Measurements from ENCODE around the gene MC5R. TPM values are rescaled to one million over a fixed set of nuclear protein-coding genes. Genes with fewer than 3 reads are reported as not detected.

MC5R gene
- 0.69 and 0.99 TPM in 2 replicates for total RNA-seq (2014; rRNA removed; shearing (Covaris generic); ENCODE audit: low replicate concordance)

DNA sequence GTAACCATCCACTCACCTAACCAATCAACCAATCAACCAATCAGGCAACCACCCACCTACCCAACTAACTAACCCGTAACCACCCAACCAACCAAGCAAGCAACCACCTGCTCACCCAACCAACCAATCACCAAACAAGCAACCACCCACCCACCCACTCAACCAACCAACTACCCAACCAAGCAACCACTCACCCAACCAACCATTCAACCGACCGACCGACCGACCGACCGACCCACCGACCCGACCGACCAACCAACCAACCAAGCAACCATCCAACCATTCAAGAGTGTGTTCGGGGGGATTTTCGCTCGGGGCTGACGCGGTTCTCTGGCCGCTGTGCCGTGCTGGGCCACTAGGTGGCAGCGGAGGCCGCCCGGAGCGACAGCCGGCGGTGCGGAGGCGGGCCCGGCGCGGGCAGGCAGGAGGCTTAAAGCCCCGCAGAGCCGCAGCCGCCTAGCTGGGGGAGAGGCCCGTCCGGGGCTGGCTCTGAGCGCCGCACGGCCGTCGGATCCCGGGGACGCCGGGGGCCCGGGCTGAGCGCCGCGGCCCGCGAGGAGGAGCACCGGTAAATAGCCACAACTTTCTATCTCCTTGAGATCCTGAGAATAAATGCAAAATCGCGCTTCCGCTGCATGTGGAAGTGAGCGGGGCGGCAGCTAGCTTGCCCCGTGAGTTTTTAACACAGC is at the start of gene MC5R:
TSS of gene MC5R (plus strand) at position 443 of the 689 bp plus-strand sequence. CDS start 1,617 bp downstream, outside the sequence.
- Histone ChIP-seq H3K36me3 (no peaks in the 10 kb centered on the region), H3K27me3 (no peaks in the 10 kb centered on the region), H3K9me3 (no peaks in the 10 kb centered on the region), H3K4me3 (peak within 1 kb of the TSS; percentile 44)
- DNase-seq: peak; percentile 61

DNA sequence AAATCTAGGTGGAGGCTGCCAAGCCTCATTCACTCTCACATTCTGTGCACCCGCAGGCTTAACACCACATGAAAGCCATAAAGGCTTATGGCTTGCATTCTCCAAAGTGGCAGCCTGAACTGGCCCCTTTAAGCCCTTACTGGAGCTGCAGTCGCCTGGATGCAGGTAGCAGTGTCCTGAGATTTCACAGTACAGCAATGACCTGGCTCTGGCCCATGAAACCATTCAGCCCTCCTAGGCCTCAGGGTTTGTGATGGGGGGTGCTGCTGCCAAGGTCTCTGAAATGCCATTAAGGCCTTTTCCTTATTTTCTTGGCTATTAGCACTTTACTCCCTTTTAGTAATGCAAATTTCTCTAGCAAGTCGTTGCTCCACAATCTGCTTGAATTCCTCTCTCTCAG is 48.9 kb upstream of the MC5R start:
- Histone ChIP-seq H3K27me3 (no peaks in the 10 kb centered on the region), H3K4me3 (no peak overlapping the region), H3K36me3 (no peaks in the 10 kb centered on the region), H3K9me3 (no peaks in the 10 kb centered on the region)
- no peak for DNase-seq

DNA sequence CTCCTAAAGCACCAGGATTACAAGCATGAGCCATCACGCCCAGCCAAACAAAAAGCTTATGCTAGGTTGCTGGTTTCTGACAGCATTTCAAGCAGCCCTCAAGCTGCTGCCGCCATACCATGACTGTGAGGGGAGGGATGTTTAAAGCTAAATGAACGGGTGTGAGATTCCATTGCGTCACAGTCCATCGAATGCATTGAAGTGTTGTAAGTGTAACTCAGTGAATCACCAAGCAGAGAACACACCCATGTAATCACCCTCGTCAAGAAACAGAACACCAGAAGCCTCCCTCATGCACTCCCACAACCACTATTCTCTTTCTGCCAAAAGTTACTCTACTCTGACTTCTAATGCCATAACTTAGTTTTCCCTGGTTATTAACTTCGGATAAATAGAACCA is 32.8 kb upstream of the MC5R start:
- DNase-seq: peak; percentile 25
- Histone ChIP-seq H3K36me3 (no peaks in the 10 kb centered on the region), H3K9me3 (no peaks in the 10 kb centered on the region; the same call in 1 of the 2 replicates), H3K27me3 (no peaks in the 10 kb centered on the region), H3K4me3 (no peak overlapping the region)

DNA sequence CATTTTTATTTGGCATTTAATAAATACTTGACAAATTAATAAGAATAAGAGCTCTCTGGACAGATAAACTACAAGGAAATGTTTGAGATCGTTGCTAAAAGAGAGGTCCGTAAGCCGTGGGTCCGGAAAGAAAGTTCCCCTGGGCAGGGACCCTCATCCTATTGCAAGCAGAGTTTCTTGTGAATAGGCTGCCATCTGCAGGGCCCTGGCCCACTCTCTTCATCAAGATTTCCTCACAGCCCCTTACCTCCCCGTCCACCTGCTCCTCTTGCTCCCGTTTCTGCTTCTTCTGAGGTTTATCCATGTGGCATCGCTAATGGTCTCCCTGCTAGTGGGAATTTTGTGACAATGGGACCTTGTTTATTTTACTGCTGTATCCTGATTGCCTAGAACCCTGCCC is 30.1 kb upstream of the MC5R start:
- no peak overlapping the region for H3K4me3 ChIP-seq
- H3K27me3 ChIP-seq: no peaks in the 10 kb centered on the region
- H3K9me3 ChIP-seq: no peaks in the 10 kb centered on the region
- H3K36me3 ChIP-seq: no peaks in the 10 kb centered on the region
- DNase-seq: no peak

DNA sequence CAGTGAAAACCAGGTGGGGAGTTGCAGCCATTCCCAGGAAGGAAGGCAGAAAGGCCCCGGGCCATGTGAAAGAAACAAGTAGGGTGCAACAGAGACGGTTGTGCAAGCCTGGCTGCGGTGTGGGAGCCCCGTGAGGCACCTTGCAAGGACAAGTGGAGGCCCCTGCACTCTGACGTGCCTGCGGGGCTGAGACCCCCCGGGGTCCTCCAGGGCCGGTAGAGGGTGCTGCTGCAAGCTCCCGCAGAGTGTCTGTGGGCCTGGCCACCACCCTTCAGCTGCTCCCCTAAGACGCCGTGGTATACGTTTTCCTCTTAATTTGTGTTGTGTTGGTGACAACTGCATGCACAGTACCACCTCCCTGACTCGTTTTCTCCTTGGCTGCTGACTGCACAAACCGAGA is 27.4 kb upstream of the MC5R start:
- H3K27me3 ChIP-seq: no peaks in the 10 kb centered on the region
- no peaks in the 10 kb centered on the region for H3K36me3 ChIP-seq
- no peak overlapping the region for H3K4me3 ChIP-seq
- DNase-seq: no peak
- no peaks in the 10 kb centered on the region for H3K9me3 ChIP-seq

DNA sequence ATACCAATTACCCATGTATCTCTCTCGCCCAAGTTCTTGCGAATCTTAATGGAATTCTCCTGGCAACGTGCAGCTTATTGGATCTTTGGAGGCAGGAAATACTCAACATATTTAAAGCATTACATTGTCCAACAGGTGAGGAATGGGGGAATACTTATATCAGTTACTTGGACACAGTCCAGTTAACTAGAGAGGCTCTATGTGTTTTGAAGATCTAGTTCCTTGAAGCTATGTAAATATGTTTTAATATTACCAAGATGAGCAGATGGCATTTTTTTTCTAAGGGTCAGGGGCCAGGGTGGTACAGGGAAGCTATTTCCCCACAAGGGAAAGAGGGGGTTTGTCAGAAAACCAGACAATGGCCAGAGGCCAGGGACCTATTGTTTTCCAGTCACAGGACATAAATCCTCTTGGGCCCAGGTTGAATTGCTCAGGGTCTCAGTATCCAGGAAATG is 26.8 kb upstream of the MC5R start:
- H3K4me3 ChIP-seq: no peak overlapping the region
- H3K9me3 ChIP-seq: no peaks in the 10 kb centered on the region
- no peak for DNase-seq
- no peaks in the 10 kb centered on the region for H3K27me3 ChIP-seq
- H3K36me3 ChIP-seq: no peaks in the 10 kb centered on the region

DNA sequence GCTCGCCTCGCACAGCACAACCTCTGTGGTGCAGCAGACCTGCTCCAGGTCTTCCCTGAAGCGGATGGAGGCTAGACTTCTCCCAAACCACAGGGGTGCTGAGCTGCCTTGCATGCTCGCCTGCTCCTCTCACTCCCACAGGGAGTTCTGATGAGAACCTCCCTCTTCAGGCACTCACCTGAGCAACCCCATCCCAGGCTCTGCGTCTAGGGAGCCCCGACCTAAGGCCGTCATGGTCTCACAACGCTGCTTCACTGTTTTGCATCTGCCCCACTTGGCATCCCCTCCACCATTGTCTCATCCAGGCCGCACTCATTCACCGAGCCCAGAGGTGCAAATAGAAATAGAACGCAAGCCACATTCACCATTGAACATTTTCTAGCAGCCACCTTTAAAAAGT is 24.6 kb upstream of the MC5R start:
- Histone ChIP-seq H3K27me3 (no peaks in the 10 kb centered on the region), H3K36me3 (no peaks in the 10 kb centered on the region), H3K9me3 (no peaks in the 10 kb centered on the region), H3K4me3 (no peak overlapping the region)
- DNase-seq: no peak

DNA sequence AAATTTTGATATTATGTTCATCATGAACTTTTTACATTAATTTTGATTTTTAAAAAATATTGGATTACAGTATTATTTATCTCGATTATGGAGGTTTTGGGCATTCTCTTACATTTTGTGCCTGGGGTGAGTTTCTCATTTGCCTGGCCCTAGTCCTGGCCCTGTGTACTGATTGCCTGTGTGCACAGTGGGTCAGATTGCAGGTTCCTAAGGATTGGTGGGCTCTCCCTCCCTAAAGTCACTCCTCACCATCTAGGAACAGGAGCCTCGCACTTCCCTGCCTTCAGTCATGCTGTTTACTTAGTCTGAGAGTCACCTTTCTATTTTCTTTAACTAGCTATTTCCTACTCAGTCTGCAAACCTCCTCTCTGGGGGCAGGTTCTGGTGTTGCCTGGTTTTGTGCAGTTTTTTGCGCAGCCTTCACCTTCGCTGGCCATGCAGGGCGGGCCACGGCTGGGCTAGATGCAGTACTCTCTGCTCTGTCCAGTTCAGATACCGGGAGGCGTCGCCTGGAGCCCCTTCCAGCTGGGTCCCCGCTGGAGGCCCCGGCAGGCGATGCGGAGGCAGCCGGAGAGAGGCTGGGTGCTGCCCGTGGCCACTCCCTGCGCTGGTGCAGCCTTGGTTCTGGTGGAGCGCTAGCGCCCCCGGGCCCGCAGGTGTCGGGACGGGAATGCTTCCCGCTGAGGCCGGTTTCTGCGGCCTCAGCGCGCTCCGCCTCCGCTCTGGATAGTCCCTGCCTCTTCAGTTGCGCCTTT is 23.3 kb upstream of the MC5R start:
- DNase-seq: peak; percentile 66
- H3K4me3 ChIP-seq: peak overlapping the region; percentile 22

DNA sequence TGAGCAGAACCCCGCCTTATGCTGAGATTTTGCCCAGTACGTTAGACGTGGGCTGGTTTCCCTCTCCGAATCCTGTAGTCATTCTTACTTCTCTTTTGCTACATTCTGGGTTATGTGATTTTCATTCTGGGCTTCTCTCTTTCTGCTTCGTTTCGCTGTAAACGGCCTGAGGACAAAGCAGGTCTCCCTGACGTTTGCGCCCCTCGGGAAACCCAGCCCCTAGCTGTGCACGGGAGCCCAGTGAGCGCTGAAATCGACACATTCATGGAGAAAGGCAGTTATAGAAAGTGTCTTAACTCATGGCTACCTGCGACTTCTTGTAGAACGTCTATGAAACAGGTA is 22.7 kb upstream of the MC5R start:
- Histone ChIP-seq H3K36me3 (no peaks in the 10 kb centered on the region), H3K4me3 (peak overlapping the region; percentile 22), H3K9me3 (no peaks in the 10 kb centered on the region)

More for the DNA sequence above, 23.3 kb upstream of the MC5R start:
- Histone ChIP-seq H3K9me3 (no peaks in the 10 kb centered on the region), H3K36me3 (no peaks in the 10 kb centered on the region), H3K27me3 (no peaks in the 10 kb centered on the region)

DNA sequence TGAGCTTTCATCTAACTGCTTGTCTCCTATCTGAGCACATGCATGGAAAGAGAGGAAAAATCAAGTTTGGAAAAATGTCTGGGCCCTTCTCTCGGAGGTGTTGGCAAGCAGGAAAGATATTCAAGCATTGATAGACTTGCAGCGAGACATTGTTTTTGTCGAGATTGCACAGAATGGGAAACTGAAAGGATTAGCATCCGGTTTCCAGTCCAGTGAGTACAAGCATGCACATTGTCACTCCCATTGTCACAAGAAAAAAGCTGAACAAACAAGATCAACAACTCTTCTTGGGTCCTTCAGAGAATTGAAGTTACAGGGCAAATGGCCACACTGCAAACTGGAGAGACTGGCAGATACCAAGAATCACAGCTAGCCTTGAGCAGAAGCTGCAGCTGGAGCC is 19.6 kb upstream of the MC5R start:
- H3K4me3 ChIP-seq: no peak overlapping the region
- no peaks in the 10 kb centered on the region for H3K9me3 ChIP-seq
- H3K27me3 ChIP-seq: no peaks in the 10 kb centered on the region
- no peaks in the 10 kb centered on the region for H3K36me3 ChIP-seq
- no peak for DNase-seq

More for the DNA sequence above, 22.7 kb upstream of the MC5R start:
- no peaks in the 10 kb centered on the region for H3K27me3 ChIP-seq
- no peak for DNase-seq

DNA sequence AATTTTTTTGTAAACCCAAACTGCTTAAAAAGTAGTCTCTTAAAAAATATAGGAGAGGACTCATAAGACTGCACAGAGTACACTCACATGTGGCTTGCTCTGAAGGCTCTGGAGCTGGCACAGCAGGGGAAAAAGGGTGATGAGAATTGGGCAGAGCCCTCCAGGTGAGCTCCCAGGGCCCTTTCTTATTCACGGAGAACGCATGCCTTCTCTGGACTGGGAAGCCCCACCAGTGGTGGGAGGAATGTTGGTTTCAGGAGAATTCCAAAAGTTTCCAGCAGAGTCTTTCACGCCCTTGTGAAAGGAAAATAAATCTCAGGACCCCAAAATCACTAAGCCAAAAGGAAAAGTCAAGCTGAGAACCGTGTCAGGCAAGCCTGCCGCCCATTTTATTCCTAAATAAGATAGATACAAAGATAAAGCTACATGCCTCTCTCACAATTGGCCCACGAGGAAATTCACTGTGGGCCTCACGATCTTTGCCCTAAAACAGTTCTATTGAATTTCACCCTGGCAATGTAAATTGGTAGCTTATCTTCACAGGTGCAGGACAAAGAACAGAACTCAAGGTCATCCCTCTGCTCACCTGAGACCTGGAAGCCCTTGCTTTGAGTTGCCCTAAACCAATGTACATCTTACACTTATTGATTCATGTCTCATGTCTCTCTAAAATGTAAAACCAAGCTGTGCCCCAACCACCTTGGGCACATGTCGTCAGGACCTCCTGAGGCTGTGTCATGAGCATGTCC is 15.5 kb upstream of the MC5R start:
- DNase-seq: no peak
- H3K9me3 ChIP-seq: no peaks in the 10 kb centered on the region
- H3K27me3 ChIP-seq: no peaks in the 10 kb centered on the region
- H3K36me3 ChIP-seq: no peaks in the 10 kb centered on the region
- no peak overlapping the region for H3K4me3 ChIP-seq

DNA sequence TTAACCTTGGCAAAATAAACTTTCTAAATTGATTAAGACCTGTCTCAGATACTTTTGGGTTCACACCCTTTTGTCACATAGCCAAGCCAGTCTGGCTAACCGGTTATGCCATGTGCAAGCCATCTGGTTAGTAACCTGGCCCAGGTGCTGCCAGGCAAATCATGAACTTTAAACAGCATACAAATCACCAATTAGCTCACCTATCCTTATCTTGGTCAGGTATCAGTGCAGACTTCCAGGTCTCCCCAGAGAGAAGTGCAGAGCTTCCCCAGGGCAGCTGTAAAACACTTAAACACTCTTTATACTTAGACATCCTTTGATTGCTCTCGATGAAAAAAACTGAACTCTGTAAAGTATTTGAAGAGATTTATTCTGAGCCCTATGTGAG is 14.9 kb upstream of the MC5R start:
- Histone ChIP-seq H3K36me3 (no peaks in the 10 kb centered on the region), H3K27me3 (no peaks in the 10 kb centered on the region), H3K9me3 (no peaks in the 10 kb centered on the region), H3K4me3 (no peak overlapping the region)
- no peak for DNase-seq

DNA sequence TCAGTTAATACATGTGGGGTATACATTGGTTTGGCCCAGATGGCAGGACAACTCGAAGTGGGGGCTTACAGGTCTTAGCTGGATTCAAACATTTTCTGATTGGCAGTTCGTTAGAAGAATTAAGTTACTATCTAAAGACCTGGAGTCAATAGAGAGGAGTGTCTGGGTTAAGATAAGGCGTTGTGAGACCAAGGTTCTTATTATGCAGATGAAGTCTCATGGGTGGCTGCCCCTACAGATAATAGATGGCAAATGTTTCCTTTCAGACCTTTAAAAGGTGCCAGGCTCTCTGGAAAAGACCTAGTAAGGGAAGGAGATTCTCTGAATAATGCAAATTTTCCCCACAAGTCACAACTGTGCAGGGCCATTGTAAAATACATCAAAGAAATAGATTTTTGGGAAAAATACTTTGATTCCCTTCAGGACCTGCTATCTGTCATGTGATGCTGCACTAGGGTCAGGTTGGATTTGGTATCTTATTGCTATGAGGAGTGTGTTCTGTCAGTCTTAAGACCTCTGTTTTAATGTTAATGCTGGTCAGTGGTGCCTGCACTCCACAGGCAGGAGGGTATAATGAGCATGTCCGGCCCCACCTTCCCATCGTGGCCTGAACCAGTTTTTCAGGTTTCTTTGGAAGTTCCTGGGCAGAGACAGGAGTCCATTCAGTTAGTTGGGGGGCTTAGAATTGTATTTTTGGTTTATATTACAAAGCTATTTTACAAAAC is 14.3 kb upstream of the MC5R start:
- Histone ChIP-seq H3K36me3 (no peaks in the 10 kb centered on the region), H3K27me3 (no peaks in the 10 kb centered on the region), H3K9me3 (no peaks in the 10 kb centered on the region), H3K4me3 (no peak overlapping the region)
- DNase-seq: no peak

DNA sequence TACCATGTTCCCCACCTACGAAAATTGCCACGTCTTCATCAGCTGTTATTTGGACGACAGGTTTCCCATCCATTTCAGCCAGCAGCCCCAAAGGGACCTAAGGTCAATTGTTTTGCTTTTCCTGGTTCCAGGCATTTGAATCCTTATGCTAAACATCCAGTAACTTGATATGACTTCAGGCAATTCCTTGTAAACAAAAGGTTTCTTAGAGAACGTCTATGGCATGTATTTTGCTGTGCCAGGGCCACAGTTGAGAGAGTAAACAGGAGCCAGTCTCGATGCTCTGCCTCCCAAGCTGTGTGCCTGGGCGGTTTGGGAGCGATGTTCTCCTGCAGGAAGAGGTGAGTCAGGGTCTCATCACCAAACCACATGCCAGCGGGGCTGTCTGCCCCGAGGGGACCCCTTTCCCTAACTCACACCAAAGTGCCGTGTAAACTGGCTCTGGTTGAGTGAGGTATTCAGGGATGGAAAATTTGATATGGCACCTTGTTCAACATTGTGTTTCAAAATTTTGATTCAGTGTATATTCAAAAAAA is 12.9 kb upstream of the MC5R start:
- Histone ChIP-seq H3K4me3 (no peak overlapping the region), H3K36me3 (no peaks in the 10 kb centered on the region), H3K27me3 (no peaks in the 10 kb centered on the region), H3K9me3 (no peaks in the 10 kb centered on the region)
- DNase-seq: peak; percentile 13

DNA sequence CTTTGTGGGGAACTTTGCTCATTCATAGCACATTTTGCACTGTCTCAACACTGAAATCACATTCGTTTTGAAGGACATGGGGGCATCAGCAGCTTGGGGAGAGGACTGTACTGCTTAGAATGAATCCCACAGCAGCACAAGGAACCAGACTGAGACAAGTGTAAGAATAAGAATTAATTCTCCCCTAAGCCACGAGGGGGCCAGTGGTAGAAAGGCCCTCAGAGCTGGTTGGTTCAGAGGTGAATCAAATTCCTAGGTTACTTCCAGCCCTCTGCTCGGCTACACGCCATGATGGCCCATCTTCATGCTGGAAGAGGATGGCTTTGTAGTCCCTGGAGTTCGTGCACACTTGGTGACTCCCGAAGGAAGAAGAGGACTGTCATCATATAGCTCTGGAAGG is 12.0 kb upstream of the MC5R start:
- Histone ChIP-seq H3K4me3 (no peak overlapping the region), H3K9me3 (no peaks in the 10 kb centered on the region), H3K36me3 (no peaks in the 10 kb centered on the region), H3K27me3 (no peaks in the 10 kb centered on the region)
- DNase-seq: no peak

DNA sequence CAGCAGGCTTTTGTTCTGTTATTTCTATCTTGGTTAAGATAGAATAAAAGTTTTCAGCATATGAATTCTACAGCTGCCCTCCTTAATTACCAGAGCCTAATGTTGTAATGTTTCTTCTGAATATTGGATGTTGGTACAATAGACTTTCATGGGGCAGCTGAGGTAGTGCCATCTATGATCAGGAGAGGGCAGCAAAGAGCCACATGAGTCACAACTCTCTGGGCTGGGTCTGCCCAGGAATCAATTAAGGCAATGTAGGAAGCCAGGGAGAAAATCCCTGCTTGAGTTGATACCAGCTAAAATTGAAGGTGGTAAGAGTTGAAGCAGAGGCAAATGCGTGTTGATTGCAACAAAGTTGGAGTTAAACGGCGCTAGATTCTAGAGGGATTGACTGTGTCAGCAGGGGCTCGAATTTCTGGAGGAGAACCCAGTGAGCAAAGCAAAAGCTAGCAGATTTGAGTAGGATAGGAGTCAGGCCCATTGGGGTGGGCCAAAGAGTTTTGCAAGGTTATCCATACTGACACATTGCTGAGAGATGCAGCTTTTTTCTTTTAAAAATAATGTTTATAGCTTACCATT is 10.6 kb upstream of the MC5R start:
- Histone ChIP-seq H3K27me3 (no peaks in the 10 kb centered on the region), H3K9me3 (no peaks in the 10 kb centered on the region), H3K36me3 (no peaks in the 10 kb centered on the region), H3K4me3 (no peak overlapping the region)
- peak; percentile 32 for DNase-seq

Data from MG63 (cell line).